Middle frontal gyrus (tissue), 1 donor: ENCODE measurements around the gene CERS4.
A peak's percentile ranks its signal among the peaks of the same experiment; 100 is the strongest.
"Not testable (repeated sequence)": the region's sequence is repeated elsewhere in the genome, so short reads cannot be mapped to it uniquely, and the experiment has no call there.

Experiments
- DNase-seq: peaks from one replicate; pipeline ENCODE4 v3.0.0-alpha.2; 2015; ENCODE audit warnings: low spot score; ENCODE audit errors: extremely low spot score

CERS4 gene, protein sequence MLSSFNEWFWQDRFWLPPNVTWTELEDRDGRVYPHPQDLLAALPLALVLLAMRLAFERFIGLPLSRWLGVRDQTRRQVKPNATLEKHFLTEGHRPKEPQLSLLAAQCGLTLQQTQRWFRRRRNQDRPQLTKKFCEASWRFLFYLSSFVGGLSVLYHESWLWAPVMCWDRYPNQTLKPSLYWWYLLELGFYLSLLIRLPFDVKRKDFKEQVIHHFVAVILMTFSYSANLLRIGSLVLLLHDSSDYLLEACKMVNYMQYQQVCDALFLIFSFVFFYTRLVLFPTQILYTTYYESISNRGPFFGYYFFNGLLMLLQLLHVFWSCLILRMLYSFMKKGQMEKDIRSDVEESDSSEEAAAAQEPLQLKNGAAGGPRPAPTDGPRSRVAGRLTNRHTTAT

DNA sequence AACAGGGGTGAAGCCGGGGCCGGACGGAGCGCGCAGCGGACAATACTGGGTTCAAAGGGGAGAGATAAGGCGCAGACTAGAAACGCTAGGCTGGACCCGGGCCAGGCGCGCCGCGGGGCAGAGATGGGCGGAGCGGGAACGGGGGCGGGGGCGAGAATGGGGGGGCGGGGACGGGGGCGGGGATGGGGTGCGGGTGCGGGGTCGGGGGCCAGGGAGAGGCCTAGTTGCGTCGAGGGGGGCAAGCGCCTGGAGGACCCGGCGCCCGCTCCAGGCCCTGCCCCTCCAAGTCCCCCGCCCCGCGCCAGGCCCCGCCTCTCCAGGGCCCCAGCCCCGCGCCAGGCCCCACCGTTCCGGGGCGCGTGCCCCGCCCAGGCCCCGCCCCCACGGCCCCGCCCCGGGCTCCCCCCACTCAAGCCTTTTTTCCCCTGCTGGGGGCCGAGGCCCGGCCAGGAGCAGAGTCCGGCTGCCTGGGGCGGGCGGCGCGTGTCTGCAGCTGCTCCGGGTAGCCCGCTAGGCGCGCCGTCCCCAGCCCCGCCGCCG is at the start of gene CERS4:
CERS4 (plus strand) TSS at position 449 of the 540 bp plus-strand sequence. CDS start 41,707 bp downstream, outside the sequence.
- peak; percentile 61 for DNase-seq

GRCh38 chr19:8161135-8161646 is 48.0 kb upstream of the CERS4 start:
- no peak for DNase-seq

- DNase-seq = no peak
These were observed 45.4 kb upstream of the CERS4 start for GRCh38 chr19:8163759-8164158.

GRCh38 chr19:8167985-8168384 is 41.2 kb upstream of the CERS4 start:
- no peak for DNase-seq

DNA sequence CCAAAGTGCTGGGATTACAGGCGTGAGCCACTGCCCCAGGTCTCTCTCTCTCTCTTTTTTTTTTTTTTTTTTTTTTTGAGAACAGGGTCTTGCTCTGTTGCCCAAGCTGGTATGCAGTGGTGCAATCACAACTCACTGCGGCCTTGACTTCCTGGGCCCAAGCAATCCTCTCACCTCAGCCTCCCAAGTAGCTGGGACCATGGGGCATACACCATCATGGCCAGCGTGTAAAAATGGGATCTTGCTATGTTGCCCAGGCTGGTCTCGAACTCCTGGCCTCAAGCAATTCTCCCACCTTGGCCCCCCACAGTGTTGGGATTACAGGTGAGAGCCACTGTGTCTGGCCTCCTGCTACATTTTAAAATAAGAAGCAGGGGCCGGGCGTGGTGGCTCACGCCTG is 40.6 kb upstream of the CERS4 start:
- DNase-seq = no peak

DNA sequence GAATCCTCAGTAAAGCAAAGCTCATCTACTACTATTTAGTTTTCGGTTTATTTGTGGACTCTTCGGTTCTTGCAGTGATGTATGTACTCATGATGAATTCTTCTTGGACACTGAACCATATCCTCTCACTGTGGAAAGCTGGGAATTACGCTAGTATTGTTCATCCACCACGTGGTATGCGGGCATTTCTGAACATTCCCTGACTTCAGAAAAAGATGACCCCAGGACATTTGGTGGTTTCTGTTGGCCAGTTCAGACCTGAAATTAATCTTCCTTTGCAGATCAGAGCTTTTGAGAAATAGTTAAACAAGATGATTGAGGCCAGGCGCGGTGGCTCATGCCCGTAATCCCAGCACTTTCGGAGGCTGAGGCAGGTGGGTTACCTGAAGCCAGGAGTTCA is 34.5 kb upstream of the CERS4 start:
- DNase-seq = no peak

DNA sequence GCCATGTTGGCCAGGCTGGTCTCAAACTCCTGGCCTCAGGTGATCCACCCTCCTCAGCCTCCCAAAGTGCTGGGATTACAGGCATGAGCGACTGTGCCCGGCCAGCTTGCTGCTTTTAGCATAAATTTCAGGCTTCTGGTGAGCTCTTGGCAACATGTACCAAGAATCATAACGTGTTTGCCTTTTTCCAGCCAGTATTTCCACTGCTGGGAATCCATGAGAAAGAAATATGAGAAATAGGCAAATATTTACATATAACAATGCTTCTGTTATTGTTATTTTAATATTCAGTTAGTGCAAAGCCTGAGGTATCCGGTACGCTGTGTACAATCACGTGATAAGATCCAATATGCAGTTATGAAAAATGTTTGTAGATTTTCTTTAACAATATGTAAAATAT is 29.2 kb upstream of the CERS4 start:
- DNase-seq = no peak

- DNase-seq = no peak
These were observed 24.9 kb upstream of the CERS4 start for GRCh38 chr19:8184274-8184673.

GRCh38 chr19:8185343-8186068 is 23.7 kb upstream of the CERS4 start:
- no peak for DNase-seq

DNA sequence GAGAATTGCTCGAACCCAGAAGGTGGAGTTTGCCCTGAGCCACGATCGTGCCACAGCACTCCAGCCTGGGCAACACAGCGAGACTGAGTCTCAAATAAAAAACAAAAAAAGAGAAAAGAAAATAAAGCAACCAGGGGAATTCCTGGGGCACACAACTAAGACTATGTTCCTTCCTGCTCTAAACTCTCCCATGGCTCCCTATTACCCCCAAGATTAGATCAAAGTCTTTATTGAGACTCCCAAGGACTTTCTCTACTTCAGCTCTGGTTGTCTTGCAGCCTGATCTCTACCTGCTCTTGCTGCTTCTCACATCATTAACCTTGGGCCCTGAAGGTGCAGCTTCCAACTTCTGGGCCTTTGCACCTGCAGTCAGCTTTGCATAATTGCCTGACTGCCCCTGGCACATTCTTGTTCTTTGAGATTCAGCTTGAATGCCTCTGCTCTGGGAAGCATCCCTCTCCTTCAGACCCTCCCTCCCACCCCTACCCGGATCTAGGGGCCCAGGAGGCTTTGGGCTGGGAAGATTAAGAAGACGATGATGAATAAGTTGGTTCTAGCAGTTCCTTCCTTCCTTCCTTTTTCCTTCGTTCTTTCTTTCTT is 16.8 kb upstream of the CERS4 start:
- no peak for DNase-seq

- no peak for DNase-seq
These were observed 14.5 kb upstream of the CERS4 start for GRCh38 chr19:8194528-8195267.

GRCh38 chr19:8196271-8196927 is 12.8 kb upstream of the CERS4 start:
- no peak for DNase-seq

- DNase-seq = not testable (repeated sequence)
These were observed 5.7 kb upstream of the CERS4 start for GRCh38 chr19:8203288-8204120.

GRCh38 chr19:8204961-8205360 is 4.2 kb upstream of the CERS4 start:
- DNase-seq = no peak

DNA sequence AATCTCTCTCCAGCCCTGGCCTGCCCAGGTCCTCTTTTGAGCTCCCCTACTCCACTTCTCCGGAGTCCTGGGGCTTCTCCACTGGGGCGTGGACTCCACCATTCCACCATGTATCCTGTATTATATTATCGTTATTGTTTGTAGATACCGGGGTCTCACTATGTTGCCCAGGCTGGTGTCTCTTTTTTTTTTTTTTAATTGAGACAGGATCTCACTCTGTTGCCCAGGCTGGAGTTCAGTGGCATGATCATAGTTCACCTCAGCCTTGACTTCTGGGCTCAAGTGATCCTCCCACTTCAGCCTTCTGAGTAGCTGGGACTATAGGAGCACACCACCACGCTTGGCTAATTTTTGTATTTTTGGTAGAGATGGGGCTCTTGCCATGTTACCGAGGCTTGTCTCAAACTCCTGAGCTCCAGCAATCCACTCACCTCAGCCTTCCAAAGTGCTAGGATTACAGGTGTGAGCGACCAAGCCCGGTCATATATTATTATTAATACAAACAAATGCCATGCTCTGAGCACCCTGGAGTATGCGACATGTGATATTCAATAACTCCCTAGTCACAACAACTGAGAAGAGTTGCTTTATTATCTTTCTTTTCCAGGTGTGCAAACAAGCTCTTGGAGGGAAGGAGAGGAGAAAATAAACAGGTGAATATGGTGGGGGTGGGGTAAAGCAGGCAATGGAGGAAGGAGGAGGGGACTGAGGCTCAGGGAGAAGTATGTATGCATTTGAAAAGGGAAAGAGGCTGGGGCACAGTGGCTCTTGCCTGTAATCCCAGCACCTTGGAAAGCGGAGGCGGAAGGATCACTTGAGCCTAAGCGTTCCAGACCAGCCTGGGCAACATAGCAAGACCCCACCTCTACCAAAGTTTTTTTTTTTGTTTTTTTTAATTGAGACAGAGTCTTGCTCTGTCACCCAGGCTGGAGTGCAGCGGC is 2.8 kb upstream of the CERS4 start:
- DNase-seq = no peak

DNA sequence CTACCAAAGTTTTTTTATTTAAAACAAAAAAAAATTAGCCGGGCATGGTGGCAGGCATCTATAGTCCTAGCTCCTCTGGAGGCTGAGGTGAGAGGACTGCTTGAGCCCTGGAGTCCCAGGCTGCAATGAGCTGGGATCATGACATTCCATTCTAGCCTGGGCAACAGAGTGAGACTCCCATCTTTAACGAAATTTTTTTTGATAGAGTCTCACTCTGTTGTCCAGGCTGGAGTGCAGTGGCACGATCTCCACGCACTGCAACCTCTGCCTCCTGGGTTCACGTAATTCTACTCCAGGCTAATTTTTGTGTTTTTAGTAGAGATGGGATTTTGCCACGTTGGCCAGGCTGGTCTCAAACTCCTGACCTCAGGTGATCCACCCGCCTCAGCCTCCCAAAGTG is 1.8 kb upstream of the CERS4 start:
- DNase-seq = not testable (repeated sequence)

- DNase-seq = no peak
These were observed 850 bp upstream of the CERS4 start for GRCh38 chr19:8208119-8208921.
